CD4-positive, alpha-beta T cell treated with Interleukin-17A for 4 hours (primary cell): ENCODE measurements around the gene HK1.
"Not testable (repeated sequence)": the region's sequence is repeated elsewhere in the genome, so short reads cannot be mapped to it uniquely, and the experiment has no call there.

ENCODE experiments used
- DNase-seq: peaks from one replicate; pipeline ENCODE4 v3.0.0-alpha.2; 2020; ENCODE audit warnings: mixed read lengths

HK1 gene

DNA sequence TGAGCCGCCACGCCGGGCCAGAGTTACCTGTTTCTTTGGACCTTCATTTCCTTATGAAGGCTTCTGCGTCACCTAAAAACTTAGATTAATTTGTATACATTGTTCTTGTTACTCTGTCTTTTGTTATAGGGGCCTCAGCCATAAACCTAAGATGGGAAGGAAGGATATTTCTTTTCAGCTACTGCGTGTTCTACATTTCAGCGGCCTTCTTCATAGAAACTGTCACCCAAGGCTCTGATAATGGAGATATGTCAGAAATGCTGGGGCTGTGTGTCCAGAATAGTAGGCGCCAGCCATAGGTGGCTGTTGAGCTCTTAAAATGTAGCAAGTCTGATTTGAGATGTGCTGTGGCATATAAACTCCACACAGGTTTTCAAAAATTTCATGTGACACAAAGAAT lies 52.9 kb downstream of the HK1 start:
- no peak for DNase-seq

DNA sequence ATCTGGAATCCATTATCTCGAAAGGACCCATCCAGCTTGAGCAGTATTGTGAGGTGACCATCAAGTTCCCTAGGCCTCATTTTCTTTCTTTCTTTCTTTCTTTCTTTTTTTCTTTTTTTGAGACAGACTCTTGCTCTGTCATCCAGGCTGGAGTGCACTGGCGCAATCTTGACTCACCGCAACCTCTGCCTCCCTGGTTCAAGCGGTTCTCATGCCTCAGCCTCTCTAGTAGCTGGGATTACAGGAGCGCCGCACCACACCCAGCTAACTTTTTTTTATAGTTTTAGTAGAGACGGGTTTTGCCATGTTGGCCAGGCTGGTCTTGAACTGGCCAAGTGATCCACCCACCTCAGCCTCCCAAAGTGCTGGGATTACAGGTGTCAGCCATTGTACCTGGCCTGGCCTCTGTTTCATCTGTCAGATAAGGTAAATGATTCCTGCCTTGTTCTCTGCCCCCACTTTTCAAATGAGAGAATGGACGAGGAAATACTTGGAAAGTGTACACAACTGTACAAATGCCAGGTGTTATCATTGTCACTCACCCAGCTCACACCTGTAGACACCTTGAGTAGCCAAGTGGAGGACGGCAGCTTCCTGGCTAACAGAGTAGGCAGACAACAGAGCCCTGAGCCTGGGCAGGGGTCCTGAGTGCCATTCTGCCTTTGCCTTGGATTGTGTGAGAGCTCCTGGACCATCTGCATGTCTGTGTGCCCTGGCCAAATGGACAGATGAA lies 54.1 kb downstream of the HK1 start:
- DNase-seq: no peak

DNA sequence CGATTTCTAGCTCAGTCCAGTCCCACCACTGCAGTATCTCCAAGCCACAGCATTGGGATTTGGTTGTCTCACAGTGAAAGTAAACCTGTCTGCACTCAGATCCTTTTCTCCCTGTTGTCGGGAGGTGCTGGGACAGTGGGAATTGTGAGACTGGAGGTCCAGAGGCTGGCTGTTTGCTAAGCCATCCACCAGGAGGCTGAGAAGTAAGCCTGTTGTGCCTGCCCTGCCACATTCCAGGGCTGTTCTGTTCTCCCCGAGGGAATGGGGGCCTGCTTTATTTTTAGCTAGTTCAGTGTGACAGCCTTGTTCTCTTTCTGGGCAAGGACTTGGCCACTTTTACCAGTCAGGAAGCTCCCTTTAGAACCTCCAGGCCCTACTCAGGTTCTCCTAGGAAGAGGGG lies 54.9 kb downstream of the HK1 start:
- DNase-seq: no peak

DNA sequence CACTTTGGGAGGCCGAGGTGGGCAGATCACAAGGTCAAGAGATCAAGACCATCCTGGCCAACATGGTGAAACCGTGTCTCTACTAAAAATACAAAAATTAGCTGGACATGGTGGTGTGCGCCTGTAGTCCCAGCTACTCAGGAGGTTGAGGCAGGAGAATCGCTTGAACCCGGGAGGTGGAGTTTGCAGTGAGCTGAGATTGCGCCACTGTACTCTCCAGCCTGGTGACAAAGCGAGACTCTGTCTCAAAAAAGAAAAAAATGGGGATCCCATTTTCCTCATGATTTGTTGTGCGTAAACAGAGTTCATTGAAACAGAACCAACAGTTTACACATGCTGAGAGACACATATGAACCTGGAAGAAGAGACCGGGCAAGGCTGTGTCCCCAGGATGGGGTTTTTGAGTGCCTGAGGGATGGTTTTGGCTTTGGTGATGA lies 55.6 kb downstream of the HK1 start:
- not testable (repeated sequence) for DNase-seq

DNA sequence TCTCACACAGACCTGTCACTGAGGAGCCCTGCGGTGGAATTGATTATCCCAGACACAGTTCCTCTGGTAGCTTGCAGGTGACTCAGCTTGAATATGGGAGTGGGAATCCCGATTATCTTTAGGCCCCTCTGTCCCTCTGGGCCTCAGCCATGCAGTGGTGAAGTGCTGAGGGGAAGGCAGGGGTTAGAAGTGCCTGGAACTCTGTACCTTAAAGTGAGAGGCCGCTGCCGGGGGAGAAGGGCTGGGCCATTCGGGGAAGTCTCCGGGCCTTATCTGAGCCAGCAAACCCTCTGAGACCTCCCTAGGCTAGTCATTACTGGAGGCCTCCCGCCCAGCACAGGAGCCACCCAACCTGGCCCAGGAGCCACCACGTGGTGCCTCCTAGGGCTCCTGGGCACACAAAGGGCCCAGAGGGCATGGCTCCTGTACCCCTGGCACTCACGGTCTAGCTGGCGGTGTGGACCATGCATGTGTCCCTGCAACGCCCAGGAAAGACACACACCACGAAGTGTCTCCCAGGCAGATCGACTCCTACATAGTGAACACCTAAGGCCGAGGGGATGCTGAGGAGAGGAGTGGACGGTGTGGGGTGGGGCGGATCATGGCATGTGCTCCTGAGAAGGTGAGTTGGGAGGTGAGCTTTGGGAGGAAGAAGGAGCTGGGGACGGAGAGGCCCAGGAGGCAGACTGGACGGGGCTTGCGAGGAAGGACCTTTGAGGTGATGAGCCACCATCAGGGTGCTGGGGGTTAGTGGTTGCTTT lies 56.2 kb downstream of the HK1 start:
- no peak for DNase-seq

DNA sequence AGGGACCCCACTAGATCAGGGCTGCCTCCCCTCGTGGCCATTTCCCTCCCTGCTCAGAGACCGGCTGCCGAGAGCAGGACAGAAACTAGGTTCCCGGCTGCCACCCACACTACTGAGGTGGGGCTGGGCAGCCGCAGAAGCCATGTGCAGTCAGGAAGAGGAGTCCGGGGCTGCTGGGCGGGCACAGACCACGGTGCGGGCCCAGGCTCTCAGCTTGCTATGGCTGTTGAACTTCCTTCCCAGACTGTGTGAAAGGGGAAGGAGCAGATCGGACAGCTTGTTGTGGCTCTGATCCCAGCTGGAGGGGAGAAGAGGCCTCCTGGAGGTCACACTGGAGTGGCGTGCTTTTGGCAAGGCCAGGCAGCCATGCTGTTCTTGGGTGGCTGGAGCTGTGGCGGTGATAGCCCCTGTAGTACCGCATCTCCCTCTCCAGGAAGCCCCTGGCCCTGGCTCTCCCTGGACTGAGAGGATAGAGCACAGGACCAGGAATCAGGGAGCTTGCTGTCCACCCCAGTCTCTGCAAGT lies 56.8 kb downstream of the HK1 start:
- peak; percentile 56 for DNase-seq

DNA sequence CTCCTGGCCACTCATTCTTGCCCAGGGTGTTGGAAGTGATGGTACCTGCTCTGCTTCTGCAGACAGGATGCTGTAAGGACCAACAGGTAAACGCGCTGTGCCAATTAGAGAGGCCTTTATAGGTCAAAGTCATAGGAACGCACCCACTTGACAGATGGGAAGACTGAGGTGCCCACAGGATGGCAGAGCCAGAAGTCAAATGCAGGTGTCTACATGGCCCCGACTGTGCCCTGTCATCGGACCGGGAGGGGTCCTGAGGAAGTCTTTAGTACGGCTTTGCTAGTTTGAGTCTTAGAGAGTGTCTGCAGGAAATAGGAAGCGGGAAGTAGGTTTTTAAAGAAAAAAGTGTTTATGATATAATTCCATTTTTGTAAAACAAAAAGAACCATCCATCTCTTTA lies 57.3 kb downstream of the HK1 start:
- no peak for DNase-seq

- no peak for DNase-seq
Observed at GRCh38 chr10:69336952-69337295, 58.6 kb downstream of the HK1 start.

GRCh38 chr10:69337296-69338132 lies 59.2 kb downstream of the HK1 start:
- DNase-seq: no peak

DNA sequence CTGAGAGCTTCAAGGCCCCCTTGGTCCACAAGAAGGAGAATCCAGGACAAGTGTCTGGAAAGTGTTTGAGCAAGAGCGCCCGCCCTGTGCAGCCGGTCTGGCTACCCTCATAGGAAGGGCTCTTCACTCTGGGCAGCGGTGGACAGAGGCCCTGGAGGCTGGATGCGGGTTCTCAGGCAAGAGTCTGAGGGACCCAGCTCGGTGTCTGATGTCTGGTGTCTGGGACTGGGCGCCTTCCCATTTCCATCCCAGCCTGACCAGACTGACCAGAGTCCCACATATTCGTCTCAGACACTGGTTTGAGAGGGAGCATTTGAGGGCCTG lies 59.8 kb downstream of the HK1 start:
- no peak for DNase-seq

DNA sequence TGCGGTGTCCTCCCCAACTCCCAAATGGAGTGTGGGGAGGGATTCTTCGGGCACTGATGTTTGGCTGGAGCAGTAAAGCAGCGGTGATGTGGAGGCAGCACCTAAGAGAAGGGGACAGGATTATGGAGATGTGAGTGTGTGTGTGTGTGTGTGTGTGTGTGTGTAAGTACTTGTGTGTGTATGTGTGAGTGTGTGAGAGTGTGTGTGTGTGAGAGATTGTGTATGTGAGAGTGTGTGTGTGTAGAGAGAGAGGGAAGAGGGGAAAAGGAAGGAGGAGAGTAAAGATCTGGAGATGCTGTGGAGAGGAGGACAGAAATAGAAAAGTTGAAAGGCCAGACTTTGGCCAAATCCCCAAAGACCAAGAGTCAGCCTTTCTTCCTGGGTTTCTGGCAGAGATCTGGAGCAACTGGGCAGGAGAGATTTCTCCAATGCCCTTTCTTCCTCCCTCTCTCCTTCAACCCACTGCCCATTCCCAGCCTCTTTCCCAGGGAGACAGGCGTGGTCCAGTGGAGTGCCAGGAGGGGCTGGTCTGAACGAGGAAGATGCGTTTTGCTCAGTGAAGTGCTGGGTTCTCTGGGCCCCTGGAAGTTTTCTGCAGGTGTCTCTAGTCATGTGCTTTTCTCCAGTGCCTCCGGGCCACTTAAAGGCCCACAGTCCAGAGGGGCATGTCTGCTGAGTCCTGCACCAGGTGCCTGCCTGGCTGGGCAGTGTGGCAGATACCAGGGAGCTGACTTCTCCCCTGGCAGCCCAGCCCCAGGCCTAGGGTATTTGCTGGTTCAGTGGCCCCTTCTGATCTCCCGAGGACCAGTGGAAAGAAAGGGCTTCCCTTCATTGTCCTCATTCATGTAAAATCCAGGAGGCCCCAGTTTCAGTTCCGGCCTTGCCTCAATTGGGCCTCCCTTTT lies 60.5 kb downstream of the HK1 start:
- DNase-seq: no peak

- DNase-seq: no peak
Observed at GRCh38 chr10:69340695-69341094, 62.4 kb downstream of the HK1 start.

GRCh38 chr10:69343905-69344304 lies 65.6 kb downstream of the HK1 start:
- DNase-seq: no peak

- peak; percentile 58 for DNase-seq
Observed at GRCh38 chr10:69344591-69345252, 66.4 kb downstream of the HK1 start.

GRCh38 chr10:69345402-69345801 lies 67.1 kb downstream of the HK1 start:
- no peak for DNase-seq

DNA sequence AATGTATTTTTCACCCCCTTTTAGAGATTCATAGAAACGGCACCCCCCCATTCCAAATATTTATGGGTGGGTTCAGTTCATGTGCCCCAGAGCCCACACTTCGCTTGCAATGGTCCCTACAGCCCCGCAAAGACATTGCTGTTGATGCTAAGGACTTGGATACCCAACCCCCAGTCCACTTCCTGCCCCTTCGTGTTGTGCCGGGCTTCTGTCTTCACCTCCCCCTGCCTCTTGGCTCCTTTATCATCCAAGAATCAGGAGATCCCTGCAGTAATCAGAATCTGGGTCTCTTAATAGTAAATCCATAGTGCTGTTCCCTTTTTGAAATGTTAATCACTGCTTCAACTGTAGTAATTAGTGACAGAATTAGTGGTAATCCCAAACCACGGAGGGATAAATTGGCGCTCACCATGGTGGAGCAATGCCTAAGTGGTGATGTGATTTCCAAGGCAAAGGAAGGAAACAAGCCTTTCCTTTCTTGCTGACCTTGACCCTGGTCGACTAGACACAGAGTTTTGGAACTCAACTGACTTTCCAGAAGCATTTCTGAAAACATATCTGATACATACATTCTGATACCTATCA lies 67.7 kb downstream of the HK1 start:
- DNase-seq: peak; percentile 45

DNA sequence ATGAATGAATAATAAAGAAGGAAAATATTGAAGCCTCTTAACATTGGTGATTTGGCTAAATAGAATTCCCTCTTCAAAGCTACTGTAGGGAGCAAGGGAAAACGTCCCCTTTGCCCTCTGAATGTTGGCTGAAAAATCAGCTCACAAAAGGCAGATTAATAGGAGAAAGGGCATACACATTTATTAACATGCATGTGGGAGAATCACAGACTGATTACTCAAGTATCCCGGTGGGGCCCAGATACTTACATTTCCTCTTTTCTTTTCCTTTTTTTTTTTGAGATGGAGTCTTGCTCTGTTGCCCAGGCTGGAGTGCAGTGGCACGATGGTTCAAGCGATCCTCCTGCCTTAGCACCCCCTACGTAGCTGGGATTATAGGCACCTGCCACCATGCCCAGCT lies 68.5 kb downstream of the HK1 start:
- DNase-seq: no peak

DNA sequence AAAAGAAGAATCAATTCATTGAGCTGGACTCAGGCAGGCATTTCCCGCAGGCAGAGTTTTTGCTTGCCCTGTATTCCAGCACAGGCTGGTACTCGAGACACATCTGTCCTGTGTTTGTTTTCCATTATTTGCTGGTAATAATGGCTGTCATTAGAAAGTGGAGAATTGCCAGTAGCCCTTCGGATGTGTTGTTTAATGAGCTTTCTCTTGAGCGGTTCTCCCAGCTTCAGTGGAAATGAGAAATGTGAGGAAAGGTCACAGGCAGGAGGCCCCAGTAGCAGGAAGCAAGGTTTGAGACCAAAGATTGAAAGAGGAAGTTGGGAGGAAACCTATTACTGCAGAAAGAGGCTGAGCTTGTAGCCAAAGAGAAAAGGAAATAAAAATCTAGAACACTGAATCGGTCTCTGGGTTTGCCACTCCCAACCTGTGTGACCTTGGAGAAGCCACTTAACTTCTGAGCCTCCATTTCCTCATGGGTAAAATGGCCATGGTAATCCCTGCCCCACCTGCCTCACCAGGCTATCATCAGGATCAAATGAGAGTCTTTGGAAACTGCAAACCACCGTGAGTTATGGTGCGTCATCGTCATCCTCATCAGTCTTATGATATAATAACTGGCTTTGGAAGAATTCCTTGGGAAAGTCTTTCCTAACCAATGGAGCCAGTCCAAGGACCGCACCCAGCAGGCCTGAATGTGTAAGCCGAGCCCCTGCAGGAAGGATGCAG lies 70.7 kb downstream of the HK1 start:
- peak; percentile 30 for DNase-seq

DNA sequence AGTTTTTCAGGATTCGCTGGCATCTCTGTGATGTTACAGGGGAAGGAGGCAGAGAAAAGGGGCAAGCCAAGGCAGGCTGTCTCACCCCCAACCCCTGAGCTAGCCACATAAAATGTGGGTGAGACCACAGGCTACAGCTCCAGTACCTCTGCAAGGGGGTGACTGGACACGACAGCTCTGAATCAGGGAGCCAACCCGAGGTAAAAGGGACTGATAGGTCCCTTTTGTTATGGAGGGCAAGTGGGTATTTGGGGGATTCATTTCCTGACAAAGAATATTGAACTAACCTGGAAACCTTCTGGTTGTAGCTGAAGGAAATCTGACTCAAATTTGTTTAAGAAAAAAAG lies 71.2 kb downstream of the HK1 start:
- no peak for DNase-seq

DNA sequence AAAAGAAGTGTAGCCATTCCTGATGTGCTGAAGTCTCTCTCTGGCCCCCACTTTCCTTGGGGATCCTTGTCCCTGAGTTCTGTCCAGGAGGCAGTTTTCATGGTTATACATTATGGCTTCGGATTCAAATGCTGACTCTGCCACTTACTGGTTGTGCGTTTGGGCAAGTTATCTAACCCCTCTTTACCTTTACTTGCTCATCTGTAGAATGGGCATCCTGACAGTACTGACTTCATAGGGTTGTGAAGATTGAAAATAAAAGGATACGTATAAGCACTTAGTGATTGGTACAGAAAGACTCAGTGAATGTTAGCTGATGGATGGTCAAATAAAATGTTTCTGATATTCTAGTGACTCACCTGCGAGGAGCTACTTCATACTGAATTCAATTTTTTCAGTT lies 73.3 kb downstream of the HK1 start:
- DNase-seq: no peak
